ENCODE measurements around the gene KLHDC9. TPM values are rescaled to one million over a fixed set of nuclear protein-coding genes. Genes with fewer than 3 reads are reported as not detected.
A peak's percentile ranks its signal among the peaks of the same experiment; 100 is the strongest.

The KLHDC9 gene
- total RNA-seq, 1 donor, result 2.2 TPM

DNA sequence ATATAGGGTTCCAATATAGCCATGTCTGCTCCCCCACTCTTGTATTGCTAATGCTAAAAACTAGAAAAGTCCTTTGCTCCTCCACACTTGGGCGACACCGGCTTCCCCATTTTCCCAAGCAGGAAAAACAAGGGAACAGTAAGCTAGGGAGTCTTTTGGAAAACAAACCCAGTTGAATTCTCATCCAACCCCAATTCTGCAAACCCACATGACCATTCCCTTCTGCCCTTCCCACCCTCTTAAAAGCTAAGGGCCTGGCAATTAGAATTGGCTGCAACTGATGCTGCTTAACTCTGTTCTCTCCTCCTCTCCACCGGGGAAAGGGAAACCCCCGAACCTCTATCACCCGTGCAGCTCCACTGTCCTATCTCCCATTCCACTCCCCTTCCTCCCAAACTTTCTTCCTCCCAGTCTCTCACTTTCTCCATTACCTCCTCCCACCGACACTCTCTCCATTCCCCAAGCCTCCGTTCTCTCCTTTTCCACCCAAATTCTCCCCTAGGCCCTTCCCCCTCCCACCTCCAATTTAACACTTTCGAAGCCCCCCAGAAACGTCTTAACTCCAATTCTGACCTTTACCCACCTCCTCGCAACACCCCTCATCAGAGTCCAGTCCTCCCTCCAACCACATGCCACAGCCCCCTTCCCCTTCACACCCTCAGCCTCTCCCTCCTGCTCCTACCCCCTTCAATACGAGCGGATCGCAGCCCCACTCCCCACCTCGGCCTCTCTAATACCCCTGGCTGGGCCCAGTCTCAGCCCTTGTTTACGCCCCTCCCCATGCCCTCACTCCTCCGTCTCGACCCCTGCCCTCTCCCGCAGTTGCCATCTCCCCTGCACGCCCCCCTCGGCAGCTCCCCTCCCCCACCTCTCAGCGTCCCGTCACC, 33.6 kb downstream of the KLHDC9 start:
- TF ChIP-seq, protein P1, sequence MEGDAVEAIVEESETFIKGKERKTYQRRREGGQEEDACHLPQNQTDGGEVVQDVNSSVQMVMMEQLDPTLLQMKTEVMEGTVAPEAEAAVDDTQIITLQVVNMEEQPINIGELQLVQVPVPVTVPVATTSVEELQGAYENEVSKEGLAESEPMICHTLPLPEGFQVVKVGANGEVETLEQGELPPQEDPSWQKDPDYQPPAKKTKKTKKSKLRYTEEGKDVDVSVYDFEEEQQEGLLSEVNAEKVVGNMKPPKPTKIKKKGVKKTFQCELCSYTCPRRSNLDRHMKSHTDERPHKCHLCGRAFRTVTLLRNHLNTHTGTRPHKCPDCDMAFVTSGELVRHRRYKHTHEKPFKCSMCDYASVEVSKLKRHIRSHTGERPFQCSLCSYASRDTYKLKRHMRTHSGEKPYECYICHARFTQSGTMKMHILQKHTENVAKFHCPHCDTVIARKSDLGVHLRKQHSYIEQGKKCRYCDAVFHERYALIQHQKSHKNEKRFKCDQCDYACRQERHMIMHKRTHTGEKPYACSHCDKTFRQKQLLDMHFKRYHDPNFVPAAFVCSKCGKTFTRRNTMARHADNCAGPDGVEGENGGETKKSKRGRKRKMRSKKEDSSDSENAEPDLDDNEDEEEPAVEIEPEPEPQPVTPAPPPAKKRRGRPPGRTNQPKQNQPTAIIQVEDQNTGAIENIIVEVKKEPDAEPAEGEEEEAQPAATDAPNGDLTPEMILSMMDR (IDR thresholded peaks at IDR 0.05; ENCODE audit: insufficient read depth, low read depth, low read length), result no peak
- peak overlapping the region; percentile 88 for H3K4me3 ChIP-seq (ENCODE audit: low read depth, low read length)
- DNase-seq (ENCODE audit: low read depth), result peak; percentile 39

DNA sequence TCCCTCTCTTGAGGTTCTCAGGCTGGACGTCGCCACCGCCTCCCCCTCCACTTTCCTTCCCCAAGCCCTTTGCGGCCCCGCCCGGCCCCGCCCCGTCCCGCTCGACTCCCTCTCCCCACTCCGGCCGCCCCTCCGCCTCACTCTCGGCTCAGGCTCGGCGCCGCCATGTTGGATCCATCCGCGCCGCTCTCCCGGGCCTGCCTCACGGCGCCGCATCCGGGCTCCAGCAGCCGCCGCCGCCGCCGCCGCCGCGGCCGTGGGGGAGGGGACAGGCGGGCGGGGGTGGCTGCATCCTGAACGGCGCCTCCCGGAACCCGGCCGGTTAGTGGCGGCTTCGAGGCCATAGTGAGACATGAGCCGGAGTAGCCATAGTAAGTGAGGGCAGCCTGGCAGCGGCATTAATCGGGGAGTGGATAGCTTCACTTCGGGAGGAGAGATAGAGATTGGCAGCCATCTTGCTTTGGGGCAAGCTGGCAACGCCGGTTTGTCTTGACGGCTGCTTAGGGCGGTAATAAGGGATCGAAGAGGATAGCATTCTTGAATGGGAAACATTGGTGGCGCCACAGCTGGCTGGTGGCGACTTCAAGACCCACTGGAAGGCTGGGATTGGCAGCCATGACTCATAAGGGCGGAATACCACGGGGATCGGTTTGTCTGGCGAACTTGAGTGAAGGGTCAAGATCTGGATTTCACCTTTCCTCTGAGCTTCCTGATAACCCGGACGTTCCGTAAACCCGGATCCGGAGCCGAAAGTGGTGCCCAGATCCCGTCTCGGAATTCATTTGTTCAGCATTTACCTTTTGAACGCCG, 34.5 kb downstream of the KLHDC9 start, which contains the start of gene DEDD:
Gene DEDD, minus strand, starts transcription at position 258 of the 810 bp plus-strand sequence. CDS start 8,205 bp downstream, outside the sequence.
- peak; percentile 96 for DNase-seq (ENCODE audit: low read depth)
- TF ChIP-seq, protein P1 (IDR thresholded peaks at IDR 0.05; ENCODE audit: insufficient read depth, low read depth, low read length), result no peak
- H3K4me3 ChIP-seq (ENCODE audit: low read depth, low read length), result peak within 1 kb of the TSS; percentile 88

DNA sequence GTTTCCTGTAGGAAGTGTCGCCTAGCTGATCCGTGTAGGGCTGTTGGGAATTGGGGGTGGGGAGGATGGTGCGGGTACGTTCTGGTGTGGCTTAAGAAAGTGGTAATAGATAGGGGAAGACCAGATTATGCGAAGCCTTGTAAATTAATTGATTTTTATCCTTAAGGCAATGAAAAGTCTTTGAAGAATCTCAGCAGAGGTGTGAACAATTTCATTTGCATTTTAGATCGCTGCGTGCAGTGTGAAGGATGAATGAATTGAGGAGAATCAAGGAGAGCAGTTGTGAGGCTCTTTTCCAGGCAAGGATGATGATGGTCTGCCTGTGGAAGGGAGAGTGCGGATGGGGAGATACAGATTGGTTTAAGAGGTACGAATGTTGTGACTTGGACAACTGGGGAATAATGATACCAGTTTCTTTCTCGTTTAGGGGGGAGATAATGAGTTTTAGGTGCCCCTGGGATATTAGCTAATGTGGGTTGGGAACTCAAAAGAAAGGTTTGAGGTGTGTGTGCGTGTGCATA, 35.1 kb downstream of the KLHDC9 start:
- TF ChIP-seq, protein P1 (IDR thresholded peaks at IDR 0.05; ENCODE audit: insufficient read depth, low read depth, low read length), result no peak
- H3K4me3 ChIP-seq (ENCODE audit: low read depth, low read length), result peak overlapping the region; percentile 88
- DNase-seq (ENCODE audit: low read depth), result no peak

DNA sequence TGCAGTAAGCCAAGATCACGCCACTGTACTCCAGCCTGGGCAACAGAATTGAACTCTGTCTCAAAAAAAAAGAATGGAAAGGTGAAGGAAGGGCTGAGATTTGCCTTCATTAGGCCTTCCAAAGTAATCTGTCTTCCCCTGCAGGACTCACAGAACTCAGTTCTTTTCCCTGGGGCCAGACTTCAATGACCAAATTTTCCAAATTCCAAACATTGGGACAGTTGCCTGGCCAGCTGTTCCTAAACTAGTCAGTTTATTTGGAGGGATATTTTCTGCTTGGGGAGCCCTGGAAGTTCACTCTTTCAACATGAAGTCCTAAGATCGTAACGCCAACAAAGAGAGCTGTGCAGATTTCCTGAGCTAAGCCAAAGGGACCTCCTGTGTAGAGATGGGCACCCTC, 39.7 kb downstream of the KLHDC9 start:
- TF ChIP-seq, protein P1 (IDR thresholded peaks at IDR 0.05; ENCODE audit: insufficient read depth, low read depth, low read length), result no peak
- peak; percentile 6 for DNase-seq (ENCODE audit: low read depth)
- H3K4me3 ChIP-seq (ENCODE audit: low read depth, low read length), result no peak overlapping the region

DNA sequence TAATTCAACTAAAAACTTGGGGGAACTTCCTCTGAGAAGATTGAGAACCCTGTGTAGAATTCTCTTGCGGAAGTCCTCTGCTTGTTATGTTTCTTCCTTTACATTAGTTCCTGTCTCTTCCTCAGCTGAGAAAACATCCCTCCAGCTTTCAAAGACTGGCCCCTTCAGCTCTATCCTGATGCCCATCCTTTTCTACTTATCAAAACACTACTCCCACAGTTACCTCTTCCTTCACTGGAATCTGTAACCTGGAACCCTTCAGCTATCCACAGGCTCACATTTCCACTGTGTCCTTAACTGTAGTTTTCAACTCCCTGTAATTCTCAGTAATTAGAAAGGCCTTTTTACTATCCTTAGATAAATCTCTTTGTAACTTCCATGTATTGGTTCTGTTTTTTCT, 40.3 kb downstream of the KLHDC9 start:
- H3K4me3 ChIP-seq (ENCODE audit: low read depth, low read length), result no peak overlapping the region
- TF ChIP-seq, protein P1 (IDR thresholded peaks at IDR 0.05; ENCODE audit: insufficient read depth, low read depth, low read length), result no peak
- no peak for DNase-seq (ENCODE audit: low read depth)

DNA sequence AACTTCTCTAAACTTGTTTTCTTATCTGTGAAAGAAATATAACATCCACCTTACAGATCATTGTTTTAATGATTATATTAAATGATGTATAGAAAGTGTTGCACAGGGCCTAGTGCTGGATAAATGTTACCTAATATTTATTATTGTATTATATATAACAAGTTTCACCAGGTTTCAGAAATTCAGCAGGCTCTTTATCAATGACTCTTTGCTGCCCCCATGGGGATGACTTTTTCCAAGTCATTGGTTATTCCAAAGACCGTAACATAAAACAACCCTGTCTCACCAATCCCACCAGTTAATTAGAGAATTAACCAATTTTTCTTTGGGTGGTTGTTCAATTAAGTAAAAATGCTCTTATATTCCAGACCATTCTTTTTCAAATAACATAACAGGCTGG, 41.6 kb downstream of the KLHDC9 start:
- no peak overlapping the region for H3K4me3 ChIP-seq (ENCODE audit: low read depth, low read length)
- peak; percentile 71 for DNase-seq (ENCODE audit: low read depth)
- TF ChIP-seq, protein P1 (IDR thresholded peaks at IDR 0.05; ENCODE audit: insufficient read depth, low read depth, low read length), result peak; percentile 62
